ENCODE results near the gene TKFC.

TKFC gene

GRCh38 chr11:61350803-61351202, 17.8 kb downstream of the TKFC start:
- H2AFZ ChIP-seq (ENCODE audit: low read depth), result no peak overlapping the region
- no peak overlapping the region for H3K4me3 ChIP-seq (IDR thresholded peaks at IDR 0.05; ENCODE audit: insufficient read depth, low read depth, low read length)
- H4K20me1 ChIP-seq (ENCODE audit: insufficient read depth), result no peaks in the 10 kb centered on the region
- H3K36me3 ChIP-seq (ENCODE audit: insufficient read depth), result no peaks in the 10 kb centered on the region
- no peak overlapping the region for H3K4me2 ChIP-seq
- no peaks in the 10 kb centered on the region for H3K4me1 ChIP-seq (ENCODE audit: low read depth, poor library complexity, severe bottlenecking)
- TF ChIP-seq, protein P1, sequence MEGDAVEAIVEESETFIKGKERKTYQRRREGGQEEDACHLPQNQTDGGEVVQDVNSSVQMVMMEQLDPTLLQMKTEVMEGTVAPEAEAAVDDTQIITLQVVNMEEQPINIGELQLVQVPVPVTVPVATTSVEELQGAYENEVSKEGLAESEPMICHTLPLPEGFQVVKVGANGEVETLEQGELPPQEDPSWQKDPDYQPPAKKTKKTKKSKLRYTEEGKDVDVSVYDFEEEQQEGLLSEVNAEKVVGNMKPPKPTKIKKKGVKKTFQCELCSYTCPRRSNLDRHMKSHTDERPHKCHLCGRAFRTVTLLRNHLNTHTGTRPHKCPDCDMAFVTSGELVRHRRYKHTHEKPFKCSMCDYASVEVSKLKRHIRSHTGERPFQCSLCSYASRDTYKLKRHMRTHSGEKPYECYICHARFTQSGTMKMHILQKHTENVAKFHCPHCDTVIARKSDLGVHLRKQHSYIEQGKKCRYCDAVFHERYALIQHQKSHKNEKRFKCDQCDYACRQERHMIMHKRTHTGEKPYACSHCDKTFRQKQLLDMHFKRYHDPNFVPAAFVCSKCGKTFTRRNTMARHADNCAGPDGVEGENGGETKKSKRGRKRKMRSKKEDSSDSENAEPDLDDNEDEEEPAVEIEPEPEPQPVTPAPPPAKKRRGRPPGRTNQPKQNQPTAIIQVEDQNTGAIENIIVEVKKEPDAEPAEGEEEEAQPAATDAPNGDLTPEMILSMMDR (conservative IDR thresholded peaks at IDR 0.05; ENCODE audit: low read depth, low read length), result no peak
- no peaks in the 10 kb centered on the region for H3K79me2 ChIP-seq (ENCODE audit: insufficient read depth, low read depth)
- H3K27ac ChIP-seq, result no peak overlapping the region
- H3K27me3 ChIP-seq (ENCODE audit: insufficient read depth, low read depth), result no peaks in the 10 kb centered on the region
- H3K9ac ChIP-seq, result no peak overlapping the region

GRCh38 chr11:61352038-61352437, 19.0 kb downstream of the TKFC start:
- Histone ChIP-seq H3K36me3 (ENCODE audit: insufficient read depth) (no peaks in the 10 kb centered on the region), H2AFZ (ENCODE audit: low read depth) (no peak overlapping the region), H3K4me2 (no peak overlapping the region), H3K4me1 (ENCODE audit: low read depth, poor library complexity, severe bottlenecking) (no peaks in the 10 kb centered on the region), H3K27ac (no peak overlapping the region), H3K79me2 (ENCODE audit: insufficient read depth, low read depth) (no peaks in the 10 kb centered on the region), H3K9ac (no peak overlapping the region), H3K27me3 (ENCODE audit: insufficient read depth, low read depth) (no peaks in the 10 kb centered on the region), H3K4me3 (IDR thresholded peaks at IDR 0.05; ENCODE audit: insufficient read depth, low read depth, low read length) (no peak overlapping the region), H4K20me1 (ENCODE audit: insufficient read depth) (no peaks in the 10 kb centered on the region)
- TF ChIP-seq, protein P1 (conservative IDR thresholded peaks at IDR 0.05; ENCODE audit: low read depth, low read length), result no peak

DNA sequence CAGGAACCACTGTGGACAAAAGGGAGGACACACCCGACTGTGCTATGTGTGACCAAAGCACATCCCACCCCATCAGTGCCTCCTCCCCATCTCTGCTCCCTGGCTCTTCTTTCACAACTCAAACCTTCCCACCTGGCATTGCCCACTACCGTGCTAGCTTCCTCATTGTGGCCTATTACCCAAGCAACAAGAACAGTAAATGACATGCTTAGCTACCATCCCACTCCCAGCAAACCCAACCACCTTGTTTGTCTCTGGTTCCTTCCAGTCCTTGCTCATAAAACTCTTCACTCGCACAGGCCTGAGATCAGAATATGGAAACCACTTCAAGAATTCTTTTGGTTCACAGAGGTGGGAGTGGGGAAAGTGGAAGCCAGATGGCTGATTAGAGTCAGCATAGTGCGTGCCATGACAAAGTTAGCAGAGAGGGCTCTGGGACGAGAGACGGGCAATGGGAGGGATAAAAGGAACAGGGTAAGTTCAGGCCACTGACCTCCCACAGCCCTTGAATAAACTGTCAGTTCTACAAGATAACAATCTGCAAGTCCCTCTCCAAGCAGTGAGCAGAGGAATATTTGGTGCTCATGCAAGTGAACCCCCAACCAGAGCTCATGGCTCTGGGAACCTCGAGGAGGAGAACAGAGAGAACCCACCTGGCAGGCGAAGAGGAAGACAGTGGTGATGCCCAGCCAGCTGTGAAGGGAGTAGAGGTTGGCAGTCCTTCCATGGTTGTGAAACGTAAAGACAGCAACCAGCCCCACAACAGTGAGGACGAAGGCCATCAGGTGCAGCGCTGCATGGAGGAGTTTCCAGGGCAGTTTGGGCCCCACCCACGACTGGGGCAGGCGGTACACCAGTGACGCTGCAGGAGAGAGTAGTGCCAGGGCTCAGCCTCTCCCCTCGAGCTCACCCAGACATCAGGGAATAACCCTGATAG, 20.4 kb downstream of the TKFC start:
- Histone ChIP-seq H3K4me1 (ENCODE audit: low read depth, poor library complexity, severe bottlenecking) (peaks cover 6% of the 10 kb centered on the region), H3K4me2 (no peak overlapping the region), H2AFZ (ENCODE audit: low read depth) (no peak overlapping the region), H3K27me3 (ENCODE audit: insufficient read depth, low read depth) (no peaks in the 10 kb centered on the region), H3K9ac (no peak overlapping the region), H3K27ac (no peak overlapping the region), H3K79me2 (ENCODE audit: insufficient read depth, low read depth) (no peaks in the 10 kb centered on the region), H3K36me3 (ENCODE audit: insufficient read depth) (no peaks in the 10 kb centered on the region), H4K20me1 (ENCODE audit: insufficient read depth) (no peaks in the 10 kb centered on the region), H3K4me3 (IDR thresholded peaks at IDR 0.05; ENCODE audit: insufficient read depth, low read depth, low read length) (no peak overlapping the region)
- TF ChIP-seq, protein P1 (conservative IDR thresholded peaks at IDR 0.05; ENCODE audit: low read depth, low read length), result no peak

- H3K4me3 ChIP-seq (IDR thresholded peaks at IDR 0.05; ENCODE audit: insufficient read depth, low read depth, low read length), result no peak overlapping the region
- H3K27ac ChIP-seq, result no peak overlapping the region
- no peak overlapping the region for H3K4me2 ChIP-seq
- TF ChIP-seq, protein P1 (conservative IDR thresholded peaks at IDR 0.05; ENCODE audit: low read depth, low read length), result no peak
- H3K4me1 ChIP-seq (ENCODE audit: low read depth, poor library complexity, severe bottlenecking), result peaks cover 8% of the 10 kb centered on the region
- no peaks in the 10 kb centered on the region for H4K20me1 ChIP-seq (ENCODE audit: insufficient read depth)
- H3K36me3 ChIP-seq (ENCODE audit: insufficient read depth), result no peaks in the 10 kb centered on the region
- no peaks in the 10 kb centered on the region for H3K27me3 ChIP-seq (ENCODE audit: insufficient read depth, low read depth)
- no peak overlapping the region for H3K9ac ChIP-seq
- H3K79me2 ChIP-seq (ENCODE audit: insufficient read depth, low read depth), result no peaks in the 10 kb centered on the region
- H2AFZ ChIP-seq (ENCODE audit: low read depth), result no peak overlapping the region
These were observed 21.2 kb downstream of the TKFC start for GRCh38 chr11:61354208-61354607.

Measured in KMS-11 (cell line).